Right lobe of liver (tissue), 6 donors: Measurements from ENCODE around the gene JMJD4. TPM values are rescaled to one million over a fixed set of nuclear protein-coding genes. Genes with fewer than 3 reads are reported as not detected.

Source experiments
- ATAC-seq, 4 donors: fragments of 200-7000 bp; cut with Tn5 transposase; one replicate each; pipeline ENCODE4 v1.9.1; 2020; ENCODE audit warnings: mild to moderate bottlenecking in 4 of 4, moderate library complexity in 4 of 4
- DNase-seq, 3 donors: peaks; one replicate each; pipeline ENCODE4 v3.0.0-alpha.2; 2020
- H3K27ac ChIP-seq, 3 donors: fragments of 200-600 bp; one replicate each; pipeline ENCODE4 v1.8.0; 2022
- H3K27me3 ChIP-seq, 2 donors: fragments of 200-600 bp; one replicate each; pipeline ENCODE4 v1.8.0; 2022
- H3K36me3 ChIP-seq, 4 donors: fragments of 200-600 bp; sonication (generic) in 1 of 4; one replicate each; pipeline versions ENCODE4 v1.5.1 to v1.8.0; 2017 to 2022; ENCODE audit warnings: control low read depth in 1 of 4
- H3K4me1 ChIP-seq, 4 donors: fragments of 200-600 bp; sonication (generic) in 1 of 4; one replicate each; pipeline versions ENCODE4 v1.5.1 to v1.8.0; 2017 to 2022; ENCODE audit warnings: control low read depth in 1 of 4
- H3K4me3 ChIP-seq, 3 donors: fragments of 200-600 bp; one replicate each; pipeline ENCODE4 v1.8.0; 2022
- H3K9me3 ChIP-seq, 4 donors: fragments of 200-600 bp; sonication (generic) in 1 of 4; one replicate each; pipeline versions ENCODE4 v1.5.1 to v1.8.0; 2017 to 2022; ENCODE audit warnings: control low read depth in 1 of 4
- POLR2A ChIP-seq: fragments of 450-650 bp; IDR thresholded peaks from one replicate; pipeline ENCODE4 v1.6.1; 2017; ENCODE audit warnings: antibody characterized with exemption, mild to moderate bottlenecking
- WGBS: methylation state at CpG from one replicate; pipeline ENCODE4 v1.1.6; 2018; ENCODE audit warnings: low coverage, low lambda C conversion rate; ENCODE audit not compliant: insufficient coverage; ENCODE audit errors: missing lambda C conversion rate; 5-methylcytosine and 5-hydroxymethylcytosine counted together
- intact Hi-C, 2 donors: fragments of 100-400 bp; cut with DNase I; formaldehyde crosslinking; loops; one replicate each; pipeline versions ENCODE4 v1.11.2 to v1.14.1; 2022
- total RNA-seq, 6 experiments: library from RNA; depleted of rRNA in 2 of 6; stranded (reverse); fragments of >200 nt in 2 of 6; fragmentation: NEBNext Ultra II Directional in 3 of 6; extraction: Animal tissue kit (Norgen Biotek cat#: 25700) in 3 of 6; gene quantifications; one replicate each; pipeline versions ENCODE4 v1.1.0 to v1.2.4, GENCODE V29; 2016 to 2023
- TF ChIP-seq, protein P1 (sequence below), 4 donors: fragments of 200-600 bp in 3 of 4; fragments of 450-650 bp in 1 of 4; IDR thresholded peaks; one replicate each; pipeline versions ENCODE4 v1.5.1 to v1.8.0; 2016 to 2022; ENCODE audit warnings: antibody characterized with exemption in 4 of 4, mild to moderate bottlenecking in 2 of 4
- donor health status: DM: no; HTN: yes; CAD: no.
- donor health status: DM: no; HTN: no; CAD: no.
- donor health status: DM: no; HTN: no; CAD: no.
- donor health status: DM: no; HTN: yes; CAD: no.
- donor health status: DM: no; HTN: yes; CAD: no.

The JMJD4 gene
- total RNA-seq, 6 experiments from 2014 or later = 7.2 to 17.7 (median 9.5) TPM

DNA sequence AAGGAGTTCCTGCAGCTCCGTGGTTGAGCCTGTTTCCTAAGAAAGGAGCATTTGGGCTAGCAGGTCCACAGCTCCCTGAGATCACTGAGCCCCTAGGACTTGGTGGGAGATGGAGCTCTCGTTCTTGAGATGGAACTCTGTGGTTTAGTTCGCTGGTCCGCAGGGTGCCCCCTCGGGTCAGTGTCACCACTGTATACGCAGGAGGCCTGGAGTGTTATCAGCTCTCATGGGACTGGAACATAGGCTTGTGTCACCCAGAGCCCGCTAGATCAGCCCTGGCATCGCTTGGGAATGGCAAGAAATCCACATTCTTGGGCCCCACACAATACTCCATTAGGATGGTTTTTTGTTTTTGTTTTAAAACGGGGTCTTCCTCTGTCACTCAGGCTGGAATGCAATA lies 3.7 kb upstream of the JMJD4 start:
- intact Hi-C loops = loop anchor here in 1 of 2 donors (5.0 kb wide), 1 partner anchor 177 kb away; the partner anchor contains the start of gene ZNF678
- no peaks in the 10 kb centered on the region for H3K9me3 ChIP-seq
- ATAC-seq = no peak
- no peak for DNase-seq
- no peak overlapping the region for H3K4me3 ChIP-seq
- WGBS = 80% methylated on average over 1 of the region's 9 CpGs
- peaks cover 0 to 11% (median 2%) of the 10 kb centered on the region in 4 donors for H3K4me1 ChIP-seq
- H3K36me3 ChIP-seq = peaks cover 0 to 4% (median 0%) of the 10 kb centered on the region in 4 donors
- no peak for TF ChIP-seq POLR2A
- TF ChIP-seq, protein P1, sequence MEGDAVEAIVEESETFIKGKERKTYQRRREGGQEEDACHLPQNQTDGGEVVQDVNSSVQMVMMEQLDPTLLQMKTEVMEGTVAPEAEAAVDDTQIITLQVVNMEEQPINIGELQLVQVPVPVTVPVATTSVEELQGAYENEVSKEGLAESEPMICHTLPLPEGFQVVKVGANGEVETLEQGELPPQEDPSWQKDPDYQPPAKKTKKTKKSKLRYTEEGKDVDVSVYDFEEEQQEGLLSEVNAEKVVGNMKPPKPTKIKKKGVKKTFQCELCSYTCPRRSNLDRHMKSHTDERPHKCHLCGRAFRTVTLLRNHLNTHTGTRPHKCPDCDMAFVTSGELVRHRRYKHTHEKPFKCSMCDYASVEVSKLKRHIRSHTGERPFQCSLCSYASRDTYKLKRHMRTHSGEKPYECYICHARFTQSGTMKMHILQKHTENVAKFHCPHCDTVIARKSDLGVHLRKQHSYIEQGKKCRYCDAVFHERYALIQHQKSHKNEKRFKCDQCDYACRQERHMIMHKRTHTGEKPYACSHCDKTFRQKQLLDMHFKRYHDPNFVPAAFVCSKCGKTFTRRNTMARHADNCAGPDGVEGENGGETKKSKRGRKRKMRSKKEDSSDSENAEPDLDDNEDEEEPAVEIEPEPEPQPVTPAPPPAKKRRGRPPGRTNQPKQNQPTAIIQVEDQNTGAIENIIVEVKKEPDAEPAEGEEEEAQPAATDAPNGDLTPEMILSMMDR (IDR thresholded peaks at IDR 0.05) = no peak
- H3K27ac ChIP-seq = no peak overlapping the region
- H3K27me3 ChIP-seq = no peaks in the 10 kb centered on the region

DNA sequence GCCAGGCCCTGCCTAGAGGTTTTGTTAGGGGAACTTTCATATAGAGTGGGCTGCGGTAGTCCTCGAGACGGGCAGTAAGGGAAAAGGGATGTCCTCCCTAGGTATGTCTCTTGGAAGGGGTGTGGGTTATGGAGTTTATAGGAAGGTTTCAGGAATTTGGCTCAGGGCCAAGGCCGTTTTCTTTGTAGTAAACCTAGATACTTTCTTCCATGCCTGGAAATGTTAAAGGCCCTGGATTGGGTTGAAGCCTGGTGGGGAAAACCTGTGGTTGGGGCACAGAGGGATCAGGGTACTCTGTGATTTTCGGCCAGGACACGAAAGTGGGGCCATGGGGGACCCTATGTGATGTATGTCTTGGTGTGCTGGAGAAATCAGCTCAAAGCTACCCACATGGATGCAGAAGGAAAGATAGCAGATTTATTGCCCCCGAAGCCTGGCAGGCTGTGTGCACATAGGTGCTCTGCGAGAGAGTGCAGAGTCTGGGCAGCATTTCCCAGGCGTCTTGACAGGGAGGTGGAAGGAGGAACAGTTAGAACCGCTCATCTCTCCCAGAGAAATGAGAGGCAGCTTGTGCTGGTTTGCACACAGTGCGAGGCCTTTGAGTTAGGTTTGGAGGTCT lies 1.8 kb upstream of the JMJD4 start:
- no peak overlapping the region for H3K4me3 ChIP-seq
- no peak overlapping the region for H3K27ac ChIP-seq
- TF ChIP-seq, protein P1 (IDR thresholded peaks at IDR 0.05) = no peak
- no peak for TF ChIP-seq POLR2A
- intact Hi-C loops = loop anchor here in 1 of 2 donors (5.0 kb wide), 1 partner anchor 175 kb away; the partner anchor contains the start of gene ZNF678
- WGBS = 81% methylated on average over 6 of the region's 11 CpGs
- no peaks in the 10 kb centered on the region for H3K9me3 ChIP-seq
- peak in 1 of 3 donors; percentile 43 for DNase-seq
- H3K36me3 ChIP-seq = peaks cover 0 to 13% (median 5%) of the 10 kb centered on the region in 4 donors
- H3K4me1 ChIP-seq = peaks cover 0 to 11% (median 4%) of the 10 kb centered on the region in 4 donors
- H3K27me3 ChIP-seq = no peaks in the 10 kb centered on the region
- no peak for ATAC-seq

DNA sequence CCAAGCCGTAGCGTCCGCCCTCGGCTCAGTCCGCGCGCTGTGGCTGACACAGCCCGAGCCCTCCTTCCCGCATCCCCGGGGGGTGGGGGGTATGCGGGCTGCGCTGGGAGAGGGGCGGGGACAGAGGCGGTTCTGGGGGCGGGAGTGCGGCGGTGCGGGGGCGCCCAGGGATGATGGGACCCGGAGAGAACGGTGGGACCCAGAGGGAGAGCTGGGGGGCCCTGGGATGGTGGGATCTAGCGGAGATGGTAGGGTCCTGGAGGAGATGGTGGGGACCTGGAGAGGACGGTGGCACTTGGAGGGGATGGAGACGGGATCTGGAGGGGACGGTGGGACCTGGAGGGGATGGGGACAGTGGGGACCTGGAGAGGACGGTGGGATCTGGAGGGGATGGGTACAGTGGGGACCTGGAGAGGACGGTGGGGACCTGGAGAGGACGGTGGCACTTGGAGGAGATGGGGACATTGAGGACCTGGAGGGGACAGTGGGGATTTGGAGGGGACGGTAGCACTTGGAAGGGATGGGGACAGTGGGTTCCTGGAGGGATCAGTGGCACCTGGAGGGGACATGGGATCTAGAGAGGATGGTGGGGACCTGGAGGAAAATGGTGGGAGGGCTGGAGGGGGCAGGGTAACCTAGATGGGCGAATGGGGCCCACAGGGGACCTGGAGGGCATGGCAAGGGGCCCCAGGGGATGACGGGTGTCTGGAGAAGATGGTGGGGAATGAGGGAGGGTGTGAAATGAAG lies 610 bp upstream of the JMJD4 start:
- peak overlapping the region; percentile 76 to 98 (median 96) for H3K4me3 ChIP-seq
- H3K27me3 ChIP-seq = no peaks in the 10 kb centered on the region
- peaks cover 0 to 13% (median 5%) of the 10 kb centered on the region in 4 donors for H3K36me3 ChIP-seq
- intact Hi-C loops = loop anchor here in 1 of 2 donors (5.0 kb wide), 1 partner anchor 173 kb away; the partner anchor contains the start of gene ZNF678
- no peaks in the 10 kb centered on the region for H3K9me3 ChIP-seq
- peaks cover 0 to 23% (median 10%) of the 10 kb centered on the region in 4 donors for H3K4me1 ChIP-seq
- no peak for TF ChIP-seq POLR2A
- TF ChIP-seq, protein P1 (IDR thresholded peaks at IDR 0.05) = no peak
- ATAC-seq = no peak
- under 1% methylated on average over 31 of the region's 31 CpGs for WGBS
- no peak for DNase-seq
- H3K27ac ChIP-seq = peak overlapping the region; percentile 72 to 82 (median 73)

DNA sequence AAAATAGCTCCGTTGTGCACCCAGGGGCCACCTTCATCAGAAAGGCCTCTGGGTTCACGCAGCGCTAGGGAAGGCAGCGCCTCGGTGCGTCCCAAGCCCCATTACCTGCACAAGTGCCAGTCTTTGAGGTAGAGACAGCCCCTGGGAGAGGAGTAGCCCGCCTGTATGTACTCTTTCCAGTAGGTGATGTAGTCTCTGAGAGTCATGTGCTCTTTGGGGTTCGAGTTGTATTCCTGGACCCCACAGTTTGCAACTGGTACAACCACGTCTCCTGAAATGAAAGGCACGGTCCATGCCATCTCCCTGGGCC lies 601 bp downstream of the JMJD4 start:
- ATAC-seq = peak in 1 of 4 donors; percentile 0

More for the DNA sequence above, 601 bp downstream of the JMJD4 start:
- DNase-seq = no peak
- WGBS = 0% methylated on average over 6 of the region's 10 CpGs
- no peak for TF ChIP-seq POLR2A
- TF ChIP-seq, protein P1 (IDR thresholded peaks at IDR 0.05) = no peak
- Histone ChIP-seq H3K4me1 (peaks cover 0 to 35% (median 16%) of the 10 kb centered on the region in 4 donors), H3K27ac (peak overlapping the region; percentile 72 to 82 (median 73)), H3K36me3 (peaks cover 0 to 13% (median 3%) of the 10 kb centered on the region in 4 donors), H3K9me3 (no peaks in the 10 kb centered on the region), H3K27me3 (no peaks in the 10 kb centered on the region), H3K4me3 (peak overlapping the region; percentile 76 to 98 (median 96))
- intact Hi-C loops = no loop called here
